ENCODE results near the gene RCL1.
"Not testable (repeated sequence)": the region's sequence is repeated elsewhere in the genome, so short reads cannot be mapped to it uniquely, and the experiment has no call there.

Gene RCL1, protein sequence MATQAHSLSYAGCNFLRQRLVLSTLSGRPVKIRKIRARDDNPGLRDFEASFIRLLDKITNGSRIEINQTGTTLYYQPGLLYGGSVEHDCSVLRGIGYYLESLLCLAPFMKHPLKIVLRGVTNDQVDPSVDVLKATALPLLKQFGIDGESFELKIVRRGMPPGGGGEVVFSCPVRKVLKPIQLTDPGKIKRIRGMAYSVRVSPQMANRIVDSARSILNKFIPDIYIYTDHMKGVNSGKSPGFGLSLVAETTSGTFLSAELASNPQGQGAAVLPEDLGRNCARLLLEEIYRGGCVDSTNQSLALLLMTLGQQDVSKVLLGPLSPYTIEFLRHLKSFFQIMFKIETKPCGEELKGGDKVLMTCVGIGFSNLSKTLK

DNA sequence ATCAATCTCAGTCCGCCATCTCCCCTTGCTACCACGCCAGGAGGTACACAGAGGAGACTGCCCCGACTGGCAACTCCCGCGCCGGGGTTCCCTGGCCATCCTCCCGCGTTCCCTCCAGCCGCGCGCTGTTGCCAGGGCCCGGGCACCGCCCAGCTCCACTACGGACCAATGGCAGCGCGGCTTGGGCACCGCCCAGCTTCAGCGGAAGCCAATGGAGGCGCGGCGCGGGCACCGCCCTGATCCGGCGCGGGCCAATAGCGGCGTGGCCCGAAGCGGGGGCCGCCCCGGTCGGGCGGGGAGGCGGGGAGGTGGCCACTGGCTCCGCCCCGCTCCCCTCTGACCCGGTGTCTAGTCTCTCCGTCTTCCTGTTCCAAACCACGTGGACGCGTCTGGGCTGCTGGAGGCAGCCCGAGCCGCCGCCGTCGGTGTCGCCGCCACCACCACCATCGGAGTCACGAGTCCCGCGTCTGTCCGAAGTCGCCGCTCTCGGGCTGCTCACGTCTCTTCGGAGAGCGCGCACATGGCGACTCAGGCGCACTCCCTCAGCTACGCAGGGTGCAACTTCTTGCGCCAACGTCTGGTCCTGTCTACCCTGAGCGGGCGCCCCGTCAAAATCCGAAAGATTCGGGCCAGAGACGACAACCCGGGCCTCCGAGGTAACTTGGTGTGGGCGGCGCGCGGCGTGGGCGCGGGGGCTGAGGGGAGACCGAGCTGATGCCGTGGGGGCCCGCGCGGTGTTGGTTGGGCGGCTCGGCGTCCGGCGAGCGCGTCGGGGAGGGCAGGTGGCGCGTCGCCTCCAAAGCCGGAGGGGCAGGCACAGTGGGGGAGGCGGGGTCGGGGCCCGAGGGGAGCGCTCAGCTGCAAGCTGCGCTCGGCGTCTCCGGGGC is at the start of gene RCL1:
Gene RCL1, plus strand, starts transcription at position 373 of the 887 bp plus-strand sequence. Its CDS starts 148 bp downstream, at position 521.
- DNase-seq (ENCODE audit: low spot score) = peak; percentile 78

DNA sequence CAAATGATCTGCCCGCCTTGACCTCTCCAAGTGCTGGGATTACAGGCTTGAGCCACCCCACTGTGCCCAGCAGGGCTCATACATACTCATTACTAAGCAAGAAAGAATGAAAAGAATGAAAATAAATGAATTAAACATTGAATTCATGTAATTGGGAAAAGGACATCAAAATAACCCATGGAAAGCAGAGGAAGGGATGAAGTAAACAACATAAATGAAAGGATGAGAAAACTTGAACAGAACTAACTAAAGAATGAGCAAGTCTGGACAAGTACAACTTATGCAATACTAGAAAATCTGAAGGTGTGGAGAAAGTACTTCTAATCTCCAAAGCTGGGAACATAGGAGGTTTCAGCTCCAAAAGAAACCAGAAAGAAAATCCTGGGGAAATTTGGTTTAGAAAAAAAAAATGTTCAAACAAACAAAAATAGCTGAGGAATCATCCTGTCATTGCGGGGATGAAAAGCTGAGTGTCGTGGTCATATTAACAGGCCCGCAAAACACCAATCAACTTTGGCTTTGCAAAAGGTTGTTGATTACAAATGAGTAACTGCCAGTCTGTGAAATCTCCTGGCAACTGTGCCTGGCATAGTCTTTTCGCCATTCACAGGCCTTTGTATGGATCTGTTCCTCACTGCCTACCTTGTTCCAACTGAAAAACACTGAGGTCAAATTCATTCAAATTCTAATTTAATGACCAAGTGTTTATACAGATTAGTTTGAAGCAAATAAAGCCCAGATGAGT is 49.4 kb upstream of the RCL1 start:
- DNase-seq (ENCODE audit: low spot score) = no peak

- no peak for DNase-seq (ENCODE audit: low spot score)
Observed at GRCh38 chr9:4746278-4747030, 46.3 kb upstream of the RCL1 start.

- DNase-seq (ENCODE audit: low spot score) = no peak
Observed at GRCh38 chr9:4748612-4749011, 44.1 kb upstream of the RCL1 start.

GRCh38 chr9:4750023-4750673 is 42.6 kb upstream of the RCL1 start:
- peak; percentile 37 for DNase-seq (ENCODE audit: low spot score)

GRCh38 chr9:4754530-4754929 is 38.2 kb upstream of the RCL1 start:
- DNase-seq (ENCODE audit: low spot score) = not testable (repeated sequence)

- DNase-seq (ENCODE audit: low spot score) = no peak
Observed at GRCh38 chr9:4755026-4755609, 37.6 kb upstream of the RCL1 start.

DNA sequence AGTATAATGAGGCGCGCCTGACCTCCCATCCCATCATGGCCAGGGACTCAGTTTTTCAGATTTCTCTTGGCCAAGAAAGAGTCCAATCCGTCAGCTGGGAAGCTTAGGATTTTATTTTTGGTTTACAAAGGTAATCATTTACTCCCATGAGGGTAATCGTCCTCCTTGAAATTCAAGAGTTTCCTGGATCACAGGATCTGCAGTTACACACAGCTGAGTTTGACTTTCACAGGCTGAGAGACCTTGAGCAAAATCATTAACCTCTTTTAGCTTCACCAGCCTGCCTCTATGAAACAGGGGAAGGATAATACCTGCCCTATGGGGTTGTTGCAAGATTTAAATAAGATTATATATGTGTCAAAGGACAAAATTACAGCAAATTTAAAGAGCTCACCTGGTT is 36.3 kb upstream of the RCL1 start:
- DNase-seq (ENCODE audit: low spot score) = no peak

DNA sequence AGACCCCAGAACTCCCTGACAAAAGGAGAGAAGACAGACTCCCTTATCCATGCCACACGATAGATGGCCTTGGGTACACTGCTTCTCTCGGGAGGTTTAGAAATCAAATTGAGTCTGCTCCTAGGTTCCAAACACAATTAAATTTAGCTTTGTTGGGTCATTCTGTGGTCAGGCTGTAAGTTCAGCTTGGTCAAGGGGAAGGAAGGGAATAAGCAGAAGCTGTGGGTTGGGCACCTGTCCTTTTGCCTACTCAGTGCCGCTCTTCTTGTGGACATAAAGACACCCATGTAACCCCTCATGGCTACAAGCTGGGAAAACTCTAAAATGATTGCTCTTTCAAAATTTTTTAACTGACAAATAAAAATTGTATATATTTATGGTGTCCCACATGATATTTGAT is 32.6 kb upstream of the RCL1 start:
- DNase-seq (ENCODE audit: low spot score) = no peak

DNA sequence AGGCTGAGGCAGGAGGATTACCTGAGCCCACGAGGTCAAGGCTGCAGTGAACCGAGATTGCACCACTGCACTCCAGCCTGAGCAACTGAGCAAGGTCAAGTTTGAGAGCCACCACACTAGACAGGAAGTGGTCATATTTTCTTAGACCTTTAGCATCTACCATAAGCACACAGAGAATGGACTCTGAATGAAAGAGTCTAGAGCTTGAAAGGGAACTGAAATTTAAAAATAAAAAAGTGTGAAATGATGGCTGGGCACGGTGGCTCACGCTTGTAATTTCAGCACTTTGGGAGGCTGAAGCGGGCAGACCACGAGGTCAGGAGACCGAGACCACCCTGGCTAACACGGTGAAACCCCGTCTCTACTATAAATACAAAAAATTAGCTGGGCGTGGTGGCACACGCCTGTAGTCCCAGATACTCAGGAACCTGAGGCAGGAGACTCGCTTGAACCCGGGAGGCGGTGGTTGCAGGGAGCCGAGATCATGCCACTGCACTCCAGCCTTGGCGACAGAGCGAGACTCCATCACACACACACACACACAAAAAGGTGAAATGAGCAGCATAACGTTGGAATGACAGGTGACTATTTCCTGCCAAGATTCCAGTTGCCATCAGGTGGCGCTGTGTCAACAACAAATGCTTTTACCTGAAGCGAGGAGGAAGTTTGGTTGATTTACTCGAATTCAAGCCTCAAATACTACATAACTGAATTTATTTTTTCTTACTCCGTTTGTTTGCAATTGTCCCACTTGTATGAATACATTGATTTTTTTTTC is 30.4 kb upstream of the RCL1 start:
- peak; percentile 41 for DNase-seq (ENCODE audit: low spot score)

- DNase-seq (ENCODE audit: low spot score) = no peak
Observed at GRCh38 chr9:4762886-4763541, 29.7 kb upstream of the RCL1 start.

- no peak for DNase-seq (ENCODE audit: low spot score)
Observed at GRCh38 chr9:4764033-4764432, 28.7 kb upstream of the RCL1 start.

DNA sequence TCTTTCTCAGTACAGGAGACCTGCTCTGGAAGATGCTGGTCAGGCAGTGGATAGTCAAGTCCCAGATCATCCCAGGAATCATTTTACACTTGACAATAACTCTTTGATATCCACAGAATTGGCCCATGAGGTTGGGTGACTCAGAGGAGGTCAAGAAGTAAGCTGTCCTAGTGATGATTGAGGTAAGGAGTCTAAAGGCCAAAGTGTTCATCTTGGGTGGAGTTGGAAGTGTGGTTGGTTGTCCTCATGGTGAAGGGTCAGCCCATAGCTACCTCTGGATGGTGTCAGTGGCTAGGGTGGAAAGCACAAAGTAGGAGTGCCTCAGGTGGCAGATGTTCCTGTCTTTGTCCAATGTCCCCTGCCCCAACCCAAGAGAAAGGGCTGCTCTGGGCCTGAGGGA is 24.1 kb upstream of the RCL1 start:
- no peak for DNase-seq (ENCODE audit: low spot score)

DNA sequence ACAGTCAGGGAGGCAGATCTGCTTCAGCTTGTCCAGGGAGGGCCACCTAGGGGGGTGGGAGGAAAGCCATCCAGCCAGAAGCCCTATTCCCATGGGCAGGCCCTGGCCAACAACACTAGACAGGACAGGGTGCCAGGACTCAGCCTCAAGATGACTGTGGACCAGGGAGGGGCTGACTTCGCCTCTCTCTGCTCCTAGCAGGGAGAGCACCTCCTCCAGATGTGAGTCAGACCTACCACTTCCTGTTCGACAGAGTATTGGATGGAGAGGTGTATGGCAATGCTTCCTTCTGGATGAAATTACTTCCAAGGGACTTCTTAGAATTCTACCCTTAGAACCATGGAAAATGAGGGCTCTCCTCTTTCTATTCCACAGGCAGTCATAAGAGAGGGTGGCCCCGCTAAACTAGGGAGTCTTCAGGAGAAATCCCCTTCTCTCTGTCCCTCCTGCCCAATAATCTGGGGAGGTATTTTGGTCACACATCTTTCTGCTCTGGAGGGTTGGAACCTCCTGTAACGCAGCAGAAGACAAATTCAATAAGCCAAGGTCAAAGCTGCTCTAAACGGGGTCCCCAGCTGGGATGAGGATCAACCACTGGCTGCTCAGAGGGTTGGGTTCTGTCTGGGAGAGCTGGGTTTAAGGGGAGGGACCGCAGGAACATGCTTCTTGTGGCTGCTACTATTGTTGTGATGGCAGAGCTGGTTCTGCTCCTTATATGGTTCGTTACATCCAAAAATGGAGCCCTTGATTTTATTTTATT is 23.2 kb upstream of the RCL1 start:
- no peak for DNase-seq (ENCODE audit: low spot score)

DNA sequence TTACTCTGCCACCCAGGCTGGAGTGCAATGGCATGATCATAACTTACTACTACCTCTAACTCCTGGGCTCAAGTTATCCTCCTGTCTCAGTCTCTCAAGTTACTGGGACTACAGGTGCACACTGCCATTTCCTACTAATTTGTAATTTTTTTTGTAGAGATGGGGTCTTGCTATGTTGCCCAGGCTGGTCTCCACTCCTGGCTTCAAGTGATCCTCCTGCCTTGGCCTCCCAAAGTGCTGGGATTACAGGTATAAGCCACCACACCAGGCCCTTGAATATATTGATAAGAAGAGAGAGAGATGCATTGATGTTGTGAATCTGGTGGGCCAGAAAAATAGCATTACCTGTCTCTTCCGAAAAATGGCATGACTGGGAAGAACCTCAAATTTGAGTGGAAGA is 21.0 kb upstream of the RCL1 start:
- DNase-seq (ENCODE audit: low spot score) = no peak

DNA sequence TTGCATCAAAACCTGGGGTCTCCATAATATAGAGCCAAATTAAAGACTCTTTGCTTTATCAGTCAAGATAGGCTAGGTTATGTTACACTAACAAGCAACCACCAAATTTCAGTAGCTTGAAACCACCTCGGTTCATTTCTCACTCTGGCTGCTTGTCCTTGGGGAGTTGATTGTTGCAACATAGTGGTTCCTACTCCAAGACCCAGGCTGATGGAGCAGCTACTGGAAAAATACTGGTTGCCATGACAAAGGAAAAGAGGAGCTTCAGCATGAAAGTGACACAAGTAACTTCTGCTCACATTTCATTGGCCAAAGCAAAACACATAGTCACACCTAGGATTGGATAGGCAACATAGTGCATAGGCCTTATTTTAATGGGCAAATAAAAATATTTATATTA is 18.5 kb upstream of the RCL1 start:
- no peak for DNase-seq (ENCODE audit: low spot score)

DNA sequence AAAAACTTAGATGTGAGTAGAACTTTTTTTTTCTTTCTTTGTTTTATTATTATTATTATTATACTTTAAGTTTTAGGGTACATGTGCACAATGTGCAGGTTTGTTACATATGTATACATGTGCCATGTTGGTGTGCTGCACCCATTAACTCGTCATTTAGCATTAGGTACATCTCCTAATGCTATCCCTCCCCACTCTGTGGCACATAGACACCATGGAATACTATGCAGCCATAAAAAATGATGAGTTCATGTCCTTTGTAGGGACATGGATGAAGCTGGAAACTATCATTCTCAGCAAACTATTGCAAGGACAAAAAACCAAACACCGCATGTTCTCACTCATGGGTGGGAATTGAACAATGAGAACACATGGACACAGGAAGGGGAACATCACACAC is 17.8 kb upstream of the RCL1 start:
- not testable (repeated sequence) for DNase-seq (ENCODE audit: low spot score)

DNA sequence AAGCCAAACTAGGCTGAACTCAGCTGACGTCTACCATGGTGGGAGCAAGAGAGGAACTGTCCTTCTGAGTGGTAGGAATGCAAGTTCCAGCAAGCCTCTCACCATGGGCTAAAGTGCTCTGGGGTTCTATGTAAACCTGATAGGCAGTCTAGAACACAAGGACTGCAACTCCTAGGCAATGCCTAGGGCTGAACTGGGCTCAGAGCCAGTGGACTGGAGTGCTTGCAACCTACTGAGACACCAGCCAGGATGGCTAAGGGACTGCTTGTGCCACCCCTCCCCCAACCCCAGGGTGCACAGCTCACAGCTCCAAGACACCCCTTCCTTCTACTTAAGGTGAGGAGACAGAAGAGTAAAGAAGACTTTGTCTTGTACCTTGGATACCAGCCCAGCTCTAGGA is 12.1 kb upstream of the RCL1 start:
- DNase-seq (ENCODE audit: low spot score) = no peak

DNA sequence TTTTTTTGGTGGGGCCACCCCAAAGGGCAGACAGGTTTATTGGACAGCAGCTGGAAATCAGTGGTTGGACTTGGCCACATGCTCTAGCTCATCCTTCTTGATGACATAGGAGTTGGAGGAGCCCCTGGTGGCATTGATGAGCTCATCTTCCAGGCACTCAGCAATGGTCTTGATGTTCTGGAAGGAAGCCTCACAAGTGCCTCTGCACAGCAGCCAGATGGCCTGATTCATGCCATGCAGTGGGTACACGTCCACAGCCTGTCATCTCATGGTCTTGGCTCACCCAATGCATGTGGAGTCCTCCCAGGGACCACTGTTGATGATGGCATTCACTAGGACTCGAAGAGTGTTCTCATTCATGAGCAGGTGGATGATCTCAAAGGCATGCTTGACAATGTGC is 11.3 kb upstream of the RCL1 start:
- DNase-seq (ENCODE audit: low spot score) = no peak

All from COLO829 (cell line).